Testis (tissue), 3 donors: Measurements from ENCODE around the gene HEMK1. TPM values are rescaled to one million over a fixed set of nuclear protein-coding genes. Genes with fewer than 3 reads are reported as not detected.

Experiments
- DNase-seq: peaks from one replicate; pipeline ENCODE4 v3.0.0-alpha.2; 2019
- H3K27ac ChIP-seq, 2 donors: fragments of 200-600 bp; sonication (generic); one replicate each; pipeline ENCODE4 v1.5.1; 2019
- H3K27me3 ChIP-seq: fragments of 200-600 bp; sonication (generic); one replicate; pipeline ENCODE4 v1.5.1; 2019
- H3K36me3 ChIP-seq: fragments of 200-600 bp; sonication (generic); one replicate; pipeline ENCODE4 v1.5.1; 2017; ENCODE audit warnings: low read depth; ENCODE audit errors: missing control alignments
- H3K4me1 ChIP-seq: fragments of 200-600 bp; sonication (generic); one replicate; pipeline ENCODE4 v1.5.1; 2019
- H3K4me3 ChIP-seq, 2 donors: fragments of 200-600 bp; sonication (generic); one replicate each; pipeline ENCODE4 v1.5.1; 2017 to 2019
- H3K9me3 ChIP-seq: fragments of 200-600 bp; sonication (generic); one replicate; pipeline ENCODE4 v1.5.1; 2017
- CTCF ChIP-seq, 3 experiments: fragments of 450-650 bp in 2 of 3; fragments of 200-600 bp in 1 of 3; sonication (generic) in 1 of 3; IDR thresholded peaks; one replicate each; pipeline ENCODE4 v1.5.1; 2016 to 2019; ENCODE audit warnings: antibody characterized with exemption in 3 of 3, mild to moderate bottlenecking in 2 of 3, moderate library complexity in 1 of 3
- POLR2A ChIP-seq: fragments of 450-650 bp; IDR thresholded peaks from one replicate; pipeline ENCODE4 v1.6.1; 2017; ENCODE audit warnings: antibody characterized with exemption, mild to moderate bottlenecking, moderate library complexity
- WGBS, 2 donors: methylation state at CpG; one replicate each; pipeline ENCODE4 v1.1.5; 2018; 5-methylcytosine and 5-hydroxymethylcytosine counted together
- intact Hi-C: fragments of 100-400 bp; cut with DNase I; formaldehyde crosslinking; loops from one replicate; pipeline ENCODE4 v1.15.1; 2023; ENCODE audit warnings: low total_unique reads
- polyA plus RNA-seq: library from polyadenylated mRNA; stranded (reverse); fragments of 350-450 nt; fragmentation: Illumina TruSeq; extraction: RNeasy Lipid Tissue Mini Kit (QIAGEN cat#74804); gene quantifications from one replicate; pipeline ENCODE4 v1.2.3, GENCODE V29; 2014; ENCODE audit warnings: low read depth, low replicate concordance; ENCODE audit not compliant: insufficient read depth
- total RNA-seq, 2 donors: library from RNA; depleted of rRNA; stranded (reverse); fragments of >200 nt; gene quantifications; one replicate each; pipeline ENCODE4 v1.2.3, GENCODE V29; 2016

HEMK1 gene
- total and polyA plus RNA-seq, 3 donors from 2014 or later, result 12.8 to 25.7 (median 13.1) TPM

DNA sequence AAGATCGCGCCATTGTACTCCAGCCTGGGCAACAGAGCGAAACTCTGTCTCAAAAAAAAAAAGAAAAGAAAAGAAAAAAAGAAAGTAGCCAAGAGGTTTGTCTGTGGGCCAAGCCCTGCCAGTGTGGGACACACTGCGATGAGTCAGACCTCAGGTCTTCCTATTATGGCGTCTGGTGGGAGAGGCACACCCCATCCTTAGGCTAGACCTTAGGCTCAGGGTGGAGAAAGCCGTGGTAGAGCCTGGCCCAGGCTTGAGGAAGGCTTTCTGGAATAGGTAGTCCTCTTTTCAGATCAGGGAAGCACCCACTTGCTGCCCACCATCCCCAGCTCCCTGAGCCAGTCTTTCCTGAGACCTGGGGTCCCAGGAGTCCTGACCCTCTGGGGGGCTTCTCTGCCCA, 6.0 kb downstream of the HEMK1 start:
- 95% methylated on average over 6 of the region's 6 CpGs for WGBS, 2 donors
- Histone ChIP-seq H3K27ac (no peak overlapping the region), H3K4me1 (peaks cover 3% of the 10 kb centered on the region), H3K36me3 (no peaks in the 10 kb centered on the region), H3K4me3 (no peak overlapping the region), H3K9me3 (no peaks in the 10 kb centered on the region), H3K27me3 (no peaks in the 10 kb centered on the region)
- no peak for TF ChIP-seq CTCF (IDR thresholded peaks at IDR 0.05)
- TF ChIP-seq POLR2A, result no peak
- intact Hi-C loops, result no loop called here
- DNase-seq, result no peak

- Histone ChIP-seq H3K9me3 (no peaks in the 10 kb centered on the region), H3K27me3 (no peaks in the 10 kb centered on the region), H3K36me3 (no peaks in the 10 kb centered on the region), H3K4me1 (no peaks in the 10 kb centered on the region), H3K27ac (no peak overlapping the region), H3K4me3 (no peak overlapping the region)
- TF ChIP-seq POLR2A (no peak), CTCF (IDR thresholded peaks at IDR 0.05) (no peak)
- DNase-seq, result no peak
- intact Hi-C loops, result no loop called here
- 66 to 94% methylated on average over 2 of the region's 2 CpGs for WGBS, 2 donors
Observed at GRCh38 chr3:50577348-50577747, 8.0 kb downstream of the HEMK1 start.

- Histone ChIP-seq H3K27me3 (no peaks in the 10 kb centered on the region), H3K4me3 (no peak overlapping the region), H3K27ac (no peak overlapping the region), H3K36me3 (no peaks in the 10 kb centered on the region), H3K4me1 (peaks cover 6% of the 10 kb centered on the region), H3K9me3 (no peaks in the 10 kb centered on the region)
- DNase-seq, result no peak
- 72 to 83% methylated on average over 9 of the region's 9 CpGs for WGBS, 2 donors
- intact Hi-C loops, result no loop called here
- TF ChIP-seq POLR2A, result no peak
- no peak for TF ChIP-seq CTCF (IDR thresholded peaks at IDR 0.05)
Observed at GRCh38 chr3:50580683-50581458, 11.5 kb downstream of the HEMK1 start.

GRCh38 chr3:50581459-50581842, 12.1 kb downstream of the HEMK1 start:
- intact Hi-C loops, result no loop called here
- peaks cover 6% of the 10 kb centered on the region for H3K4me1 ChIP-seq

More at GRCh38 chr3:50581459-50581842, 12.1 kb downstream of the HEMK1 start:
- Histone ChIP-seq H3K27me3 (no peaks in the 10 kb centered on the region), H3K36me3 (no peaks in the 10 kb centered on the region), H3K4me3 (no peak overlapping the region), H3K9me3 (no peaks in the 10 kb centered on the region), H3K27ac (no peak overlapping the region)
- WGBS, 2 donors, result 100% methylated on average over 1 to 2 of the region's 2 CpGs
- DNase-seq, result no peak
- TF ChIP-seq CTCF (IDR thresholded peaks at IDR 0.05) (no peak), POLR2A (no peak)
